CD4-positive, alpha-beta T cell treated with Interleukin-6 for 4 hours (primary cell): ENCODE results near the gene MEIKIN.
"Not testable (repeated sequence)": the region's sequence is repeated elsewhere in the genome, so short reads cannot be mapped to it uniquely, and the experiment has no call there.

Experiments used
- DNase-seq: peaks from one replicate; pipeline ENCODE4 v3.0.0-alpha.2; 2020; ENCODE audit warnings: mixed read lengths

Gene MEIKIN

DNA sequence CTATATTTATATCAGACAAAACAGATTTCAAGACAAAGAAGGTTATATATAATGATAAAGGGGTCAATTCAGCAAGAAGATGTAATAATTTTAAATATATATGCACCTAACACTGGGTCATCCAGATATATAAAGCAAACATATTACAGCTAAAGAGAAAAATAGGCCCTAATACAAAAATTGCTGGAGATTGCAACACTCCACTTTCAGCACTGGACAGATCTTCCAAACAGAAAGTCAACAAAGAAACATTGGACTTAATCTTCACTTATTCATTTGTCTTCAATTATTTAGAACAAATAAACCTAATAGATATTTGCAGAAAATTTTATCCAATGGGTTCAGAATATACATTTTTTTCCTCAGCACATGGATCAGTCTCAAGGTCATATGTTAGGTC, 45.8 kb downstream of the MEIKIN start:
- DNase-seq: no peak

DNA sequence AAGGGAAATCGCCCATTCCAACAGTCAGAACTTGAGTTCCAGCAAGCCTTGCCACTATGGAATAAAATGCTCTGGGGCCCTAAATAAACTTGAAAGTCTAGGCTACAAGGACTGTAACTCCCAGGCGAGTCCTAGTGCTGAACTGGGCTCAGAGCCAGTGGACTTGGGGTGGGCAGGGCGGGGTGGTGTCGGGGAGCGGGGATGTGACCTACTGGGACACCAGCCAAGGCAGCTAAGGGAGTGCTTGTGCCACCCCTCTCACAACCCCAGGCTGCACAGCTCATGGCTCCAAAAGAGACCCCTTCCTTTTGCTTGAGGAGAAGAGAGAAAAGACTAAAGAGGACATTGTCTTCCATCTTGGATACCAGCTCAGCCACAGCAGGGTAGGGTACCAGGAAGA, 61.5 kb downstream of the MEIKIN start:
- DNase-seq: no peak

DNA sequence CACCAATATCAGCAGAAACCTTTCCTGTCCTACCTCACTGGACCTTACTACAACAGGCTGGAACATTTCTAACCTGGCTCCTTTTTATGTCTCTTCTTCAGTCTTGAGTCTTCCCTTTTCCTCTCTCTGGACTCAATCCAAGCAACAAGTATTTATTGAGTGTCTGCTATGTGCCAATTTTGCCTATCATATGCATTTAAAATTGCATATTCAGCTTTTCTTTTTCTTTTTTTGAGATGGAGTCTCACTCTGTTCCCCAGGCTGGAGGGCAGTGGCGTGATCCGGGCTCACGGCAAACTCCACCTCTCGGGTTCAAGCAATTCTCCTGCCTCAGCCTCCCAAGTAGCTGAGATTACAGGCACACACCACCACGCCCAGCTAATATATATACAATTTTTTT, 65.8 kb downstream of the MEIKIN start:
- no peak for DNase-seq

DNA sequence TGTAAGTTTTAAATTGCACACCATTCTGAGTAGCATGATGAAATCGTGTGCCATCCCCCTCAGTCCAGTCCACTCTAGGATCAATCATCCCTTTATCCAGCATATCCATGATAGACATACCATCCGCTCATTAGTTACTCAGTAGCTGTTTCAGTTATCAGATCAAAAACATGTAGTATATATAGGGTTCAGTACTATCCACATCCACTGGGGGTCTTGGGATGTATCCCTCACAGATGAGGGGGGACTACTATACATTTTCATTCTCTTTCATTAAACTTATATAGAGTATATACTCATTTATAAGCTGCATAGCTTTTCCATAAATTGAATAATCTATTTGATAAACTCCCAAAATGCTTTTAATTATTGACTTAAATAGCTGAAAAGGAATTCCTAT, 67.6 kb downstream of the MEIKIN start:
- DNase-seq: no peak

DNA sequence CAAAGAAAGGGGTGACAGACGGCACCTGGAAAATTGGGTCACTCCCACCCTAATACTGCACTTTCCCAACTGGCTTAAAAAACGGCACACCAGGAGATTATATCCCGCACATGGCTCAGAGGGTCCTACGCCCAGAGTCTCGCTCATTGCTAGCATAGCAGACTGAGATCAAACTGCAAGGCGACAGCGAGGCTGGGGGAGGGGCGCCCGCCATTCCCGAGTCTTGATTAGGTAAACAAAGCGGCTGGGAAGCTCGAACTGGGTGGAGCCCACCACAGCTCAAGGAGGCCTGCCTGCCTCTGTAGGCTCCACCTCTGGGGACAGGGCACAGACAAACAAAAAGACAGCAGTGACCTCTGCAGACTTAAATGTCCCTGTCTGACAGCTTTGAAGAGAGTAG, 74.2 kb downstream of the MEIKIN start:
- not testable (repeated sequence) for DNase-seq

DNA sequence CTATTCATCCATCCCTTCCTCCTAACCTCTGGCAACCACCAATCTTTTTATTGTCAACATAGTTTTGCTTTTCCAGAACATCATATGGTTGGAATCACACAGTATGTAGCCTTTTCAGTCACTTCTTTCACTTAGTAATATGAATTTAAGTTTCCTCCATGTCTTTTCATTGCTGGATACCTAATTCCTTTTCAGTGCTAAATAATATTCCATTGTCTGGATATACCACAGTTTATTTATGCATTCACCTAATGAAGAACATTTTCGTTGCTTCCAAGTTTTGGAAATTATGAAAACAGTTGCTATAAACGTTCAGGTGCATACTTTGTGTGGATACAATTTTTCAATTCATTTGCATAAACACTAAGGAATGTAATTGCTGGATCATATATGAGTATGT, 77.9 kb downstream of the MEIKIN start:
- no peak for DNase-seq

DNA sequence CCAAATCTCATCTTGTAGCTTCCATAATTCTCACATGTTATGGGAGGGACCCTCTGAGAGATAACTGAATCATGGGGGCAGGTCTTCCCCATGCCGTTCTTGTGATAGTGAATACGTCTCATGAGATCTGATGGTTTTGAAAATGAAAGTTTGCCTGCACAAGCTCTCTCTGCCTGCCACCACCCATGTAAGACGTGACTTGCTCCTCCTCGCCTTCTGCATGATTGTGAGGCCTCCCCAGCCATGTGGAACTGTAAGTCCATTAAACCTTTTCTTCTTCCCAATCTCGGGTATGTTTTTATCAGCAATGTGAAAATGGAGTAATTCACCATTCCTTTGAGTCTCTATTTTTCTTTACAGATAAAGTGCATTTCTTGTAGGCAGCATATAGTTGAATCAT, 81.8 kb downstream of the MEIKIN start:
- no peak for DNase-seq

DNA sequence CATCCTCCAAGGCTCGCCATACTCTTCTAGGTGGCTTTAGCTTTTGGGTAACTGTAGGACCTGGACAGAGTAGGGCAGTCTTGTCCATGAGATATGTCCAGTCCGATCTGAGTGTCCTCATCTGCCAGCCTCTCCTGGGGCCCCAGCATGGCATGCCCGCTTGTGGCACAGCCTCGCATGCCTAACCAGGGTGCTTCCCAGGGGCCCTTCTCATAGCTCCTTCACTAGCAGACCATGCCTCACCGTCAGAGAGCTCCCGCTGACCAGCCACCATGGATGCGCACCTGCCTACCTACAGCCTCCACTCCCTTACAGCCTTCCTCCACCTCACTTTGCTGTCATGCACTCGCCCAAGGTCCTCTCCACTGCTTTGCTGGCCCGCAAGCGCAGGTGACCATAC, 88.1 kb downstream of the MEIKIN start:
- DNase-seq: no peak

DNA sequence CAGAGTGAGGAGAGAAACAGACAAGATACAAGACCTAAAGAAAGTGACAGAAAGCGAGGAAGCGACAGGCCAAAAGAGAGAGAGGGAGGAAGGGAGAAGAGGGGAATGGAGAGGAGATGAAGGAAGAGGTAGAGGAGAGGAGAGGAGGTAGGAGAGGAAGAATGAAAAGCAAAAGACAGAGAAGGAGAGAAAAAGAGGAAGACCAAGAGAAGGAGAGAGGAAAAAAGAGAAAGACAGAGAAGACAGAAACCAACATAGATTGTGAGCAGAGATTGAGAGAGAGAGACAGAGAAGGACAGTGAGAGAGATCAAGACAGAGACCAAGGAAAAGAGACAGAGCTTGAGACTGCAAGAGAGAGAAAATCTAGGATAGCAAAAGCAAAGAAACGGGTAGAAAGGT, 90.0 kb downstream of the MEIKIN start:
- no peak for DNase-seq

DNA sequence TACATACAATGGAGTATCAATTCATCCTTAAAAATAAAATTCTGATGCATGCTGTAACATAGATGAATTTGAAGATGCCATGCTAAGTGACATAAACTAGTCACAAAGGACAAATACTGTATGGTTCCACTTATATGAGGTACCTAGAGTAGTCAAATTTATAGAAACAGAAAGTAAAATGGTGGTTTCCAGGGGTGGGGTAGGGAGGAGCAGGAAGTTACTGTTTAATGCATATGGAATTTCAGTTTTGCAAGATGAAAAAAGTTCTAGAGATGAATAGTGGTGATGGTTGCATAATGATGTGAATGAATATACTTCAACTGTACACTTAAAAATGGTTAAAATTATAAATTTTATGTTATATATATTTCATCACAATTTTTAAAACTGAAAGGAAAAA, 91.3 kb downstream of the MEIKIN start:
- no peak for DNase-seq

DNA sequence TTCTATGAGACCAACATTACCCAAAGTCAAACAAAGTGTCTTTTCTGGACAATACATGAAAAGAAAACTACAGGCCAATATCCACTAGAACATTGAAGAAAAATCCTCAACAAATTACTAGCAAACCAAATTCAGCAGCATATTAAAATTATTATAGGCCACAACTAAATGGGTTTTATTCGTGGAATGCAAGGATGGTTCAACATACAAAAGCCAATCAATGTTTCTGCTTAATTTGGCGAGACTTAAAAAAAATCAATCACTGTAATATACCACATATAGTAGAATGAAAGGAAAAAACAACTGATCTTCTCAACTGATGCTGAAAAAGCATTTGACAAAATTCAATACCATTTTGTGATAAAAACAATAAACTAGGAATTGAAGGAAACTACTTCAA, 96.8 kb downstream of the MEIKIN start:
- DNase-seq: no peak

DNA sequence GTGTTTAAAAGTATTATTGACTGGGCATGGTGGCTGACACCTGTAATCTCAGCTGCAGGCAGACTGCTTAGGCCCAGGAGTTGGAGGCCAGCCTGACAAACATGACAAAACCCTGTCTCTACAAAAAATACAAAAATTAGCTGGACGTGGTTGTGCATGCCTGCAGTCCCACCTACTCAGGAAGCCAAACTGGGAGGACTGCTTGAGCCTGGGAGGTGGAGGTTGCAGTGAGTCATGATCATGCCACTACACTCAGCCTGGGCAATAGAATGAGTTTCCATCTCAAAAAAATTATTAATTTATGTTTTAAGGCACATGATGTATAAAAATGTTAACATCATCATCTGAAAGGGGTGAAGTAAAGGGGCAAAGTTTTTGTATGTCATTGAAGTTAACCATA, 98.9 kb downstream of the MEIKIN start:
- no peak for DNase-seq

DNA sequence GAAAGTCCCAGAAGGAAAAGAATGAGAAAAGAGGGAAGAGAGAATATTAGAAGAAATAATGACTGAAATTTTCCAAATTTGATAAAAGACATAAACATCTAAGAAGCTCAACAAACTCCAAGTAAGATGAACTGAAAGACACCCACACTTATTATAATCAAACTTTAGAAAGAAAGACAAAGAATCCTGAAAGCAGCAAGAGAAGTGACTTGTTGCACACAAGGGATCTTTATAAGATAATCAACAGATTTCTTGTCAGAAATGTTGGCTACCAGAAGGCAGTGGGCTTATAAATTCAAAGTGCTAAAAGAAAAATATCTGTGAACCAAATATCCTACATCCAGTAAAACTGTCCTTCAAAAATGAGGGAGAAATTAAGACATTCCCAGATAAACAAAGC, 99.6 kb downstream of the MEIKIN start:
- DNase-seq: no peak

DNA sequence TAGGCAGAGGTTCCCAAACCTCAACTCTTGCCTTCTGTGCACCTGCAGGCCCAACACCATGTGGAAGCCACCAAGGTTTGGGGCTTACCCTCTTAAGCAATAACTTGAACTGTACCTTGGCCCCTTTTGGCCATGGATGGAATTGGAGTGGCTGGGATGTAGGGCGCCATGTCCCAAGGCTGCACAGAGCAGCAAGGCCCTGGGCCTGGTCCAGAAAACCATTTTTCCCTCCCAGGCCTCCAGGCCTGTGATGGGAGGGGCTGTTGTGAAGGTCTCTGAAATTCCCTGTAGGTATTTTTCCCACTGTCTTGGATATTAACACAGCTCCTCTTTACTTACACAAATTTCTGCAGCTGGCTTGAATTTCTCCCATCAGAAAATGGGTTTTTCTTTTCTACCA, 102.5 kb downstream of the MEIKIN start:
- DNase-seq: not testable (repeated sequence)

DNA sequence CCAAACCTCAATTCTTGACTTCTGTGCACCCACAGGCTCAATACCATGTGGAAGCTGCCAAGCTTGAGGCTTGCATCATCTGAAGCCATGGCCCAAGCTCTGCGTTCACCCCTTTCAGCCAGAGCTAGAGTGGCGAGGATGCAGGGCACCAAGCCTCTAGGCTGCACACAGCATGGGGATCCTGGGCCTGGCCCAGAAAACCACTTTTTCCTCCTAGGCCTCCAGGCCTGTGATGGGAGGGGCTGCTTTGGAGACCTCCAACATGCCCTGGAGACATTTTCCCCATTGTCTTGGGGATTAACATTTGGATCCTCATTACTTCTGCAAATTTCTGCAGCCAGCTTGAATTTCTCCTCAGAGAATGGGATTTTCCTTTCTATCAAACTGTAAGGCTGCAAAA, 112.8 kb downstream of the MEIKIN start:
- not testable (repeated sequence) for DNase-seq

DNA sequence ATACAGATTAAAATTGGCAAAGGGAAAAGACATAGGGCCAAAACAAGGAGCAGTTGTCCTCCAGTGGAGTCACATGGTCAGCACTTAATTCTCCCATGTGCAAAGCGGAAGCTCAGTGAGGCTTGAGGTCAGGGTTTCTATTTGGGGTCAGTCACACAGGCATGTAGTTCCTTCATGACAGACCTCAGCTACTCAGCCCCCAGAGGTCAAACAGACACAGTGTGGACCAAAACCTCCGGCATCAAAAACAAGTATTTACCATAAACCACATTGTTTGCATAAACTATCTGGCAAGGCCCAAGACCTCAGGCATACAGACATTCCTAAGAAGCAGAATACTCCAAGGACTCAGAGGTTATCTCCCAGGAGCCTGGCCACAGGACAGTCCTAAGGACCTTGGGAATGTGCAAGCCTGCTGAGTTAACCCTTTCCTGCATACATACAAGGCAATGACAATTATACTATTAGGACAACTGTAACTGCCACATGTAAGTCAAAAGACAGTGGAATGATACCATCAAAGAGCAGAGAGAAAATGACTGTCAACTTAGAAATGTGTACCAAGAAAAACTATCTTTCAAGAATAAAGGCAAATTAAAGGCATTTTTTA, 120.0 kb downstream of the MEIKIN start:
- no peak for DNase-seq

DNA sequence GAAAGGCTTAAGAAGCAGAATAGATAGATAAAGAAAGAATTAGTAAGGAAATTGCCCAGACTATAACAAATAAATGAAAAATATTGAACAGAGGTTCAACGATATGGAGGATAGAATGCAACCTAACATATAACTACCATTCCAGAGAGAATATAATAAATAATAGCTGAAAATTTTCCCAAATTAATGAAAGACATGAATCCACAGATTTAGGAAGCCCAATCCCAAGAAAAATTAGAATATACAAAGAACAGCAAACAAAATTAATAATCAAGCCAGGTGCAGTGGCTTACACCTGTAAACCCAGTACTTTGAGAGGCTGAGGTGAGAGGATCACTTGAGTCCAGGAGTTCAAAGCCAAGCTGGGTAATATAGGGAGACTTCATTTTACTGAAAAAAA, 120.8 kb downstream of the MEIKIN start:
- no peak for DNase-seq

DNA sequence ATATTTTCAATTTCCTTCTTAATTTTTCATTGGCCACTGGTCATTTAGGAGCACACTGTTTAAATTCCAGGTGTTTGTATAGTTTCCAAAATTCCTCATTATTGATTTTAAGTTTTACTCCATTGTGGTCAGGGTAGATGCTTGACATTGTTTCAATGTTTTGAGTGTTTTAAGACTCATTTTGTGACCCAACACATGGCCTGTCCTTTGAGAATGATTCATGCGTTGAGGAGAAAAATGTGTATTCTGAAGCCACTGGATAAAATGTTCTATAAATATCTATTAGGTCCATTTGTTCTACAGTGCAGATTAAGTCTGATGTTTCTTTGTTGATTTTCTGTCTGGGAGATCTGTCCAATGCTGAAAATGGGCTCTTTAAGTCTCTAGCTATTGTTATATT, 124.2 kb downstream of the MEIKIN start:
- no peak for DNase-seq

DNA sequence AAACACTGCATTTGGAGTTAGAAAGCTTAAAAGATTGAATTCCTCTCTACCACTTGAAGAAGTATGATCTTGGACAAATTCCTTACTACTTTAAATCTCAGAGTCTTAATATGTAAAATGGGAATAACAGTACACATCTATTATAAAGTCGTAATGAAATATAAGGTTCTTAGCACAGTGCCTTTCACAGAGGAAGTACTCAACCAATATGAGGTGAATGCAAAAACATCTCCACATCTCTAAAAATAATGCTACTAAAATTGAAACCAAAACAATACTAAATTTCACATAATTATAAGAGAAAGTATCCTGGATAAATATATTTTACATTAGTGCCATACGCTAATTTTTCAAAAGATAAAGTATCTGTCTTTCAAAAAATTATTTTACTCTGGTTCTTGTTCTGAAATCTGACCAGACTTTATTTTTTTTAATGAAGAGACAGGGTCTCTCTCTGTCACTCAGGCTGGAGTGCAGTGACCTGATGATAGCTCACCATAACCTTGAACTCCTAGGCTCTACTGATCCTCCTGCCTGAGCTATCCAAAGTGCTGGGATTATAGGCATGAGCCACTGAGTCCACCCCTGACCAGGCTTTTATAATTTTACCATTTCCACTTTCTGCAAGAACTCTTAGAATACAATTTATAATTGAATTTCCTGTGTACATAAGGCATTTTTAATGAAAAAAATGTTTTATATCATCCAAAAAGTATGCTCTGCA, 127.3 kb downstream of the MEIKIN start:
- no peak for DNase-seq

DNA sequence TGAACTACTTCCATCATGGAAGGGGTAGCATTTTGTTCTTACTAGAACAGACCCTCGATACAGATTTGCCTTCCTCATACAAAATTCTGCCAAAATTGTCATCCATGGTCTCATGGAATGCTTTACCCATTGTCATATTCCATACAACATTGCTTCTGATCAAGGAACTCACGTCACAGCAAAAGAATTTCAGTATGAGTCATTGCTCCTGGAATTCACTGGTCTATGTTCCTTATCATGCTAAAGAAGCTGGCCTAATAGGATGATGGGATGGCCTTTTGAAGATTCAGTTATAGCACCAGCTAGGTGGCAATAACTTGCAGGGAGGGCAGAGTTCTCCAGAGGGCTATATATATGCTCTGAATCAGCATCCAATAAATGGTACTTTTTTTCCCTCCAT, 130.5 kb downstream of the MEIKIN start:
- no peak for DNase-seq

DNA sequence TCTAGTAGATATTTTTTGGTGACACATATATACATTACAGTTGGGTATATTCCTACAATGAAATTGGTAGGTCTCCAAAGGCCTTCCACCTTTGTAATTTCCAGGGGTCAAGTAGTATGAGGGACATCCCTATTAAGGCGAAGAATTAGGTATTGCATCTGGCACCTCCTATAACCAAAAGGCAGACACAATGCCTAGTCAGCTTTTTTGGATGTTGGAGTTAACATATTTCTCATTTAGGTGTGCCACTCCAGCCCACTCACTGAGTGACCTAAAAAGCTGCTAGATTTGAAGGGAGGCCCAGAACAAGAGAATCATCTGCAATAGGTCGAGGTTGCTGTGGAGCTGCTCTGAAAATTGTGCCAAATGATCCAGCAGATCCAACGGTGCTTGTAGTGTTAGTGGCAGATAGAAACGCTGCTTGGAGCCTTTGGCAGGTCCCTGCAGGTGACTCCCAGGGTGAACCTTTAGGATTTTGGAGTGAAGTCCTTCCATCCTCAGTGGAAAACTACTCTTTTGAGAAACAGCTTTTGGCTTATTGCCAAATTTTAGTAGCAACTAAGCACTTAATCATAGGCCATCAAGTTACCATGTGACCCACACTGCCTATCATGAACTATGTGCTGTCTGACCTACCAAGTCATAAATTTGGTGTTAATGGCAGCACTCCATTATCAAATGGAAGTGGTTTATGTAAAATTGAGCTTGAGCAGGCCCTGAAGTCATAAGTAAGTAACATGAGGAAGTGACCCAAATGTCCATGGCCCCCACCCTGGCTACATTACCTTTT, 132.9 kb downstream of the MEIKIN start:
- DNase-seq: no peak

DNA sequence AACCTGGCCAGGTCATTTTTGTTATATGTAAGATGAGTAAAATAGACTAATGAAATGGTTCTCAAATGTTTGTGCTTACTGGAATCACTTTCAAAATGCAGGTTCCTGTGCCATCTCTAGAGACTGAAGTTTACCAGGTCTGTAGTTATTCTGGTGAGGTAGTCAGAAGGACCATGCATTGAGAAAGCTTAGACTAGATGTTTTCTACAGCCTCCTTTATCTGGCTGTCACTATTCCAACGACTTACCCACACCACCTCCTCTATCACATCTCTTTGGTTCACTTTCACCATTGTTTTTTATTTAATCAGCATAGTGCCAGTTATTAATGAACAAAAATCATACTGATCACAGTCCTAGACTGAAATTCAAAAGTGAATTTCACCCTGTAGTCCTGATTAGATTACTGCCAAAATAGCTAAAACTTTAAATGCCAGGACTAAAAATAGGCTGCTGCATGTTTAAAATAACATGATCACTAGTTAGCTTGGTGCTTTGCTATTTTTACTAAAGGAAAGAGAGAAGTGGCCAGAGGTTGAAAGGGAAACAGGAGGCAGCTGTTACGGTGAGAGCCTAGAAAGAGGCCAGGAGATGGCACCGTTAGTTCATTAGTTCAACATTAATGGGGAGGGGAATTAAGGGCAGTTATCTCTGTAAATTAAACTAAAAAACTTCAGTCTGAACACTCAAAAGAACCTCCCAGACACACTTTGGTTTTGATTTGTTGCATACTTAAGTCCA, 134.8 kb downstream of the MEIKIN start:
- DNase-seq: peak; percentile 21
